SK-N-SH (cell line): ENCODE results near the gene C6orf89. TPM values are rescaled to one million over a fixed set of nuclear protein-coding genes. Genes with fewer than 3 reads are reported as not detected.

ENCODE experiments used
- CTCF ChIA-PET: fragments of 300-600, 350-600 bp; formaldehyde crosslinking; extraction: SDS; loops from one replicate; lab custom pipeline; 2021; lab: Yijun Ruan, JAX
- POLR2A ChIA-PET: fragments of 350-600 bp; sonication (Branson Sonifier 250); formaldehyde crosslinking; extraction: SDS; loops from one replicate; lab custom pipeline; 2020; ENCODE audit warnings: antibody characterized with exemption, inconsistent platforms; lab: Yijun Ruan, JAX
- DNase-seq: peaks from one replicate; pipeline ENCODE4 v3.0.0; 2012
- H2AFZ ChIP-seq: fragments of 200-600 bp; sonication (generic); 2 replicates; pipeline ENCODE4 v1.8.1; 2016; ENCODE audit warnings: antibody characterized with exemption, mild to moderate bottlenecking, low read depth
- H3F3A ChIP-seq: fragments of 200-600 bp; sonication (generic); replicated peaks from 2 replicates; pipeline ENCODE3; 2016; ENCODE audit warnings: antibody characterized with exemption, mild to moderate bottlenecking; ENCODE audit not compliant: insufficient read depth
- H3K27ac ChIP-seq, 2 experiments: fragments of 200-500 bp in 1 of 2; fragments of 200-600 bp in 1 of 2; sonication (Bioruptor generic) in 1 of 2; sonication (generic), shearing (Covaris generic) in 1 of 2; 2 replicates each; pipeline versions ENCODE4 v1.5.1 to v1.6.1; 2014 to 2016; ENCODE audit warnings: low read depth in 2 of 2, inconsistent platforms in 1 of 2, low read length in 1 of 2, mild to moderate bottlenecking in 1 of 2, mixed read lengths in 1 of 2
- H3K27me3 ChIP-seq: fragments of 200-600 bp; sonication (generic), shearing (Covaris generic); 2 replicates; pipeline ENCODE4 v1.6.1; 2016; ENCODE audit warnings: mixed run types; ENCODE audit not compliant: insufficient read depth
- H3K36me3 ChIP-seq, 2 experiments: fragments of 200-500 bp in 1 of 2; fragments of 200-600 bp in 1 of 2; sonication (Bioruptor generic) in 1 of 2; sonication (generic) in 1 of 2; replicated peaks in 1 of 2; 2 replicates each; pipeline versions ENCODE3 to v1.5.1; 2014 to 2016; ENCODE audit warnings: low read length in 1 of 2, mild to moderate bottlenecking in 1 of 2; ENCODE audit not compliant: insufficient read depth in 2 of 2, control insufficient read depth in 1 of 2
- H3K4me1 ChIP-seq, 2 experiments: fragments of 200-500 bp in 1 of 2; fragments of 200-600 bp in 1 of 2; sonication (Bioruptor generic) in 1 of 2; sonication (generic), shearing (Covaris generic) in 1 of 2; 2 replicates each; pipeline versions ENCODE4 v1.5.1 to v1.6.1; 2014 to 2016; ENCODE audit warnings: low read depth in 1 of 2, low read length in 1 of 2, mixed run types in 1 of 2; ENCODE audit not compliant: insufficient read depth in 2 of 2, control insufficient read depth in 1 of 2
- H3K4me2 ChIP-seq: fragments of 200-600 bp; sonication (generic), shearing (Covaris generic); 2 replicates; pipeline ENCODE4 v1.6.1; 2017; ENCODE audit warnings: mixed run types
- H3K4me3 ChIP-seq, 2 experiments: fragments of 200-500 bp in 1 of 2; fragments of 200-600 bp in 1 of 2; sonication (Bioruptor generic) in 1 of 2; sonication (generic), shearing (Covaris generic) in 1 of 2; 2 replicates each; pipeline versions ENCODE4 v1.5.1 to v1.8.1; 2014 to 2016; ENCODE audit warnings: low read depth in 2 of 2, inconsistent platforms in 1 of 2, low read length in 1 of 2, mild to moderate bottlenecking in 1 of 2, mixed read lengths in 1 of 2, moderate library complexity in 1 of 2
- H3K79me2 ChIP-seq: fragments of 200-600 bp; sonication (generic); 2 replicates; pipeline ENCODE4 v1.8.1; 2017; ENCODE audit warnings: mild to moderate bottlenecking; ENCODE audit not compliant: insufficient read depth
- H3K9ac ChIP-seq: fragments of 200-600 bp; sonication (generic); 2 replicates; pipeline ENCODE4 v1.6.1; 2017; ENCODE audit warnings: mixed run types
- H3K9me2 ChIP-seq: fragments of 200-600 bp; sonication (generic); 2 replicates; pipeline ENCODE4 v1.6.1; 2017; ENCODE audit warnings: mixed run types
- H3K9me3 ChIP-seq: fragments of 200-600 bp; sonication (generic); 2 replicates; pipeline ENCODE4 v1.6.1; 2017; ENCODE audit warnings: mixed run types, mild to moderate bottlenecking, moderate library complexity
- H4K20me1 ChIP-seq: fragments of 200-600 bp; sonication (generic); 2 replicates; pipeline ENCODE4 v1.6.1; 2017; ENCODE audit warnings: mild to moderate bottlenecking, mixed run types; ENCODE audit not compliant: insufficient read depth
- CHD2 ChIP-seq: fragments of 150-350 bp; IDR thresholded peaks from 2 replicates; pipeline ENCODE4 v1.6.1; 2018; ENCODE audit warnings: low read length; ENCODE audit not compliant: partially characterized antibody
- ELF1 ChIP-seq: IDR thresholded peaks from 2 replicates; pipeline ENCODE4 v1.4.0; 2012
- EZH2phosphoT487 ChIP-seq: fragments of 200-600 bp; sonication (generic); IDR thresholded peaks from 2 replicates; pipeline ENCODE4 v1.6.1; 2017; ENCODE audit warnings: low read depth, mixed run types, mild to moderate bottlenecking, antibody characterized with exemption, moderate library complexity, borderline replicate concordance
- FOXJ3 ChIP-seq: sonication (generic); formaldehyde crosslinking; IDR thresholded peaks from 2 replicates; pipeline ENCODE4 v1.5.1; 2020; ENCODE audit warnings: mild to moderate bottlenecking, missing genetic modification reagents
- FOXM1 ChIP-seq: IDR thresholded peaks from 2 replicates; pipeline ENCODE4 v1.4.0; 2012; ENCODE audit warnings: low read depth, mild to moderate bottlenecking
- GATA2 ChIP-seq: sonication (generic); formaldehyde crosslinking; IDR thresholded peaks from 2 replicates; pipeline ENCODE4 v1.5.0; 2020; ENCODE audit warnings: mild to moderate bottlenecking, missing genetic modification reagents
- JUND ChIP-seq: IDR thresholded peaks from 2 replicates; pipeline ENCODE4 v1.4.0; 2012
- NRF1 ChIP-seq: IDR thresholded peaks from 2 replicates; pipeline ENCODE4 v1.6.1; 2012; ENCODE audit warnings: low read depth, mild to moderate bottlenecking, low read length
- POLR2AphosphoS5 ChIP-seq: IDR thresholded peaks from 2 replicates; pipeline ENCODE4 v1.6.1; 2012; ENCODE audit warnings: low read depth, low read length
- RCOR1 ChIP-seq: fragments of 150-350 bp; IDR thresholded peaks from 2 replicates; pipeline ENCODE4 v1.6.1; 2017; ENCODE audit warnings: antibody characterized with exemption, low read length
- RFX5 ChIP-seq: IDR thresholded peaks from 2 replicates; pipeline ENCODE4 v1.6.1; 2012; ENCODE audit warnings: mild to moderate bottlenecking, improper control_type of control experiment, low read length
- RXRA ChIP-seq: IDR thresholded peaks from 2 replicates; pipeline ENCODE4 v1.4.0; 2012; ENCODE audit warnings: low read depth, mild to moderate bottlenecking, borderline replicate concordance
- SMC3 ChIP-seq: IDR thresholded peaks from 2 replicates; pipeline ENCODE4 v1.6.1; 2012; ENCODE audit warnings: low read depth, low read length, improper control_type of control experiment
- TAF1 ChIP-seq: IDR thresholded peaks from 2 replicates; pipeline ENCODE4 v1.6.1; 2012; ENCODE audit warnings: low read depth, mild to moderate bottlenecking, low read length, moderate library complexity, borderline replicate concordance
- TCF12 ChIP-seq: IDR thresholded peaks from 2 replicates; pipeline ENCODE4 v1.4.0; 2012
- TEAD4 ChIP-seq: IDR thresholded peaks from 2 replicates; pipeline ENCODE4 v1.4.0; 2012; ENCODE audit warnings: mild to moderate bottlenecking, borderline replicate concordance; ENCODE audit not compliant: insufficient read depth
- WGBS: methylation state at CpG from one replicate; pipeline ENCODE4 v1.1.6; 2017; ENCODE audit warnings: low lambda C conversion rate; 5-methylcytosine and 5-hydroxymethylcytosine counted together
- polyA plus RNA-seq, 3 experiments: library from polyadenylated mRNA; depleted of rRNA; stranded (reverse); fragments of >200 nt; gene quantifications; 2 replicates each; pipeline ENCODE4 v1.2.3, GENCODE V29; 2012
- TF ChIP-seq, protein P1 (sequence below): IDR thresholded peaks from 2 replicates; pipeline ENCODE4 v1.6.1; 2012; ENCODE audit warnings: mild to moderate bottlenecking, low read depth, low read length, moderate library complexity
- TF ChIP-seq, protein P2 (sequence below): IDR thresholded peaks from 2 replicates; pipeline ENCODE4; 2012

The C6orf89 gene
- polyA plus RNA-seq, 1 of the 3 experiments (the other 2 are of a cell fraction), result 20.4 TPM

DNA sequence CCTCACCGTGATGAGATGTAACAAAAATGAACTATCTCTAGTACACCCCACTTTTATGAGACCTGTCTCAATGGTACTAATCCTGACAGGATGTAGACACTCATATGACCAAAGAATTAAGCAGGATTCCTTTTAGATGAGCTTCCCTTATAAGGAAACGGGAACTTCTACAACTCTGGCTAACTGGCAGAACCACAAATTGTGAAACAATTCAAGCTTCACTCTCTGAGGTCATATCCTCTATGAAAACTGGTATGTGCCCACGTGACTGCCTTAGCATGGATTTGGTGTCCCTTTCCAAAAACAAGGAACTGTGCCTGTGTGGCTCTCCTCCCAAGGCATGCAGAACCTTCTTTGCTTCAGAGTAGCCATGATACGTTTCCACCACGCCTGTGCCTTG is 32.4 kb upstream of the C6orf89 start:
- TF ChIP-seq ELF1 (no peak), POLR2AphosphoS5 (no peak), GATA2 (no peak)
- TF ChIP-seq, all 33 proteins: peak for 0
- Histone ChIP-seq H3K9me2 (no peaks in the 10 kb centered on the region), H3K27ac (no peak overlapping the region; a peak in 1 of 4 replicates), H3K4me2 (no peak overlapping the region), H3K9me3 (no peaks in the 10 kb centered on the region), H3F3A (no peaks in the 10 kb centered on the region), H3K79me2 (peaks cover 2% of the 10 kb centered on the region; the same call in 1 of the 2 replicates), H2AFZ (no peak overlapping the region), H3K4me3 (no peak overlapping the region), H3K9ac (no peak overlapping the region), H3K27me3 (no peaks in the 10 kb centered on the region), H4K20me1 (no peaks in the 10 kb centered on the region), H3K4me1 (peaks cover 10 to 16% of the 10 kb centered on the region in 2 experiments; a peak in 2 of 4 replicates), H3K36me3 (peaks cover 30 to 37% of the 10 kb centered on the region in 2 experiments)
- CTCF ChIA-PET, result interaction anchor here (0.6 to 7.2 kb wide), 9 partner anchors 11 to 230 kb away, joined by 3 to 200 read pairs (median 19); partner anchors contain the start of gene PPIL1
- POLR2A ChIA-PET, result no interaction called here
- no peak for DNase-seq
- WGBS, result 92% methylated on average over 5 of the region's 5 CpGs

DNA sequence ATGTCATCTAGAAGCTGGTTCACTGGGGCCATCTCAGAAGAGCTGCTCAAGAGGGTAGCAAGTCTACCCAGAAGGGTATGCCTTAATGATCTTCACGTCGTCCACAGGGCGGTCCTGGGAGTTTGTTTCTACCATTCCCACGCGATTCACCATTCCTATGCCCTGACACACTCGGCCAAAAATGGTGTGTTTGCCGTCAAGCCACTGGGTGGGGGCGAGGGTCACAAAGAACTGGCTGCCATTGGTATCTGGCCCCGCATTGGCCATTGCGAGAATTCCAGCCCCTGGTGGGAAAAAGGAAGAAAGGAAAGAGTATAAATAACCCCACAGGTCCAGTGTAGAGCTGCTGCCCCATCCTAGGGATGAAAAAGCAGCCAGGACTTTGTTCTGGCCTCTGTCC is 30.0 kb upstream of the C6orf89 start:
- H3K9me2 ChIP-seq, result no peaks in the 10 kb centered on the region
- no peak for DNase-seq
- POLR2A ChIA-PET, result no interaction called here
- TF ChIP-seq CHD2 (no peak), SMC3 (no peak), ELF1 (no peak), RXRA (no peak), EZH2phosphoT487 (no peak), POLR2AphosphoS5 (no peak), FOXJ3 (CRISPR knock-in tag) (no peak), TAF1 (no peak), RFX5 (no peak), RCOR1 (no peak), FOXM1 (no peak), JUND (no peak), TCF12 (no peak), TEAD4 (no peak), NRF1 (no peak)
- TF ChIP-seq, protein P1, sequence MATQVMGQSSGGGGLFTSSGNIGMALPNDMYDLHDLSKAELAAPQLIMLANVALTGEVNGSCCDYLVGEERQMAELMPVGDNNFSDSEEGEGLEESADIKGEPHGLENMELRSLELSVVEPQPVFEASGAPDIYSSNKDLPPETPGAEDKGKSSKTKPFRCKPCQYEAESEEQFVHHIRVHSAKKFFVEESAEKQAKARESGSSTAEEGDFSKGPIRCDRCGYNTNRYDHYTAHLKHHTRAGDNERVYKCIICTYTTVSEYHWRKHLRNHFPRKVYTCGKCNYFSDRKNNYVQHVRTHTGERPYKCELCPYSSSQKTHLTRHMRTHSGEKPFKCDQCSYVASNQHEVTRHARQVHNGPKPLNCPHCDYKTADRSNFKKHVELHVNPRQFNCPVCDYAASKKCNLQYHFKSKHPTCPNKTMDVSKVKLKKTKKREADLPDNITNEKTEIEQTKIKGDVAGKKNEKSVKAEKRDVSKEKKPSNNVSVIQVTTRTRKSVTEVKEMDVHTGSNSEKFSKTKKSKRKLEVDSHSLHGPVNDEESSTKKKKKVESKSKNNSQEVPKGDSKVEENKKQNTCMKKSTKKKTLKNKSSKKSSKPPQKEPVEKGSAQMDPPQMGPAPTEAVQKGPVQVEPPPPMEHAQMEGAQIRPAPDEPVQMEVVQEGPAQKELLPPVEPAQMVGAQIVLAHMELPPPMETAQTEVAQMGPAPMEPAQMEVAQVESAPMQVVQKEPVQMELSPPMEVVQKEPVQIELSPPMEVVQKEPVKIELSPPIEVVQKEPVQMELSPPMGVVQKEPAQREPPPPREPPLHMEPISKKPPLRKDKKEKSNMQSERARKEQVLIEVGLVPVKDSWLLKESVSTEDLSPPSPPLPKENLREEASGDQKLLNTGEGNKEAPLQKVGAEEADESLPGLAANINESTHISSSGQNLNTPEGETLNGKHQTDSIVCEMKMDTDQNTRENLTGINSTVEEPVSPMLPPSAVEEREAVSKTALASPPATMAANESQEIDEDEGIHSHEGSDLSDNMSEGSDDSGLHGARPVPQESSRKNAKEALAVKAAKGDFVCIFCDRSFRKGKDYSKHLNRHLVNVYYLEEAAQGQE, result no peak
- TF ChIP-seq, protein P2, sequence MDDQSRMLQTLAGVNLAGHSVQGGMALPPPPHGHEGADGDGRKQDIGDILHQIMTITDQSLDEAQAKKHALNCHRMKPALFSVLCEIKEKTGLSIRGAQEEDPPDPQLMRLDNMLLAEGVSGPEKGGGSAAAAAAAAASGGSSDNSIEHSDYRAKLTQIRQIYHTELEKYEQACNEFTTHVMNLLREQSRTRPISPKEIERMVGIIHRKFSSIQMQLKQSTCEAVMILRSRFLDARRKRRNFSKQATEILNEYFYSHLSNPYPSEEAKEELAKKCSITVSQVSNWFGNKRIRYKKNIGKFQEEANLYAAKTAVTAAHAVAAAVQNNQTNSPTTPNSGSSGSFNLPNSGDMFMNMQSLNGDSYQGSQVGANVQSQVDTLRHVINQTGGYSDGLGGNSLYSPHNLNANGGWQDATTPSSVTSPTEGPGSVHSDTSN, result no peak
- TF ChIP-seq, all 33 proteins: peak for 0
- Histone ChIP-seq H3K9me3 (no peaks in the 10 kb centered on the region), H3F3A (no peaks in the 10 kb centered on the region), H2AFZ (no peak overlapping the region), H3K27me3 (no peaks in the 10 kb centered on the region), H3K79me2 (peaks cover 9% of the 10 kb centered on the region; the same call in 1 of the 2 replicates), H3K9ac (no peak overlapping the region), H3K4me2 (no peak overlapping the region), H3K4me3 (no peak overlapping the region), H4K20me1 (no peaks in the 10 kb centered on the region), H3K36me3 (peaks cover 26 to 37% of the 10 kb centered on the region in 2 experiments), H3K27ac (no peak overlapping the region), H3K4me1 (peaks cover 9 to 10% of the 10 kb centered on the region in 2 experiments; a peak in 2 of 4 replicates)
- CTCF ChIA-PET, result interaction anchor here (2.8 to 2.9 kb wide), 2 partner anchors 89 to 97 kb away, joined by 8 to 21 read pairs; no protein-coding TSS in a partner anchor
- WGBS, result 96% methylated on average over 10 of the region's 10 CpGs
